Retinal pigment epithelial cell (primary cell): ENCODE data around the gene SMARCC1.

Source experiments
- DNase-seq: peaks from one replicate; pipeline ENCODE4 v3.0.0-alpha.2; 2010; ENCODE audit warnings: low read depth
- H3K4me3 ChIP-seq: 2 replicates; pipeline ENCODE4 v1.5.1; 2011; ENCODE audit warnings: mild to moderate bottlenecking, low read length, control low read depth, moderate library complexity
- TF ChIP-seq, protein P1 (sequence below): conservative IDR thresholded peaks from 2 replicates; pipeline ENCODE4 v1.5.1; 2011; ENCODE audit warnings: low read depth, low read length, control low read depth, inconsistent platforms

SMARCC1 gene

GRCh38 chr3:47617086-47618010, 164.3 kb downstream of the SMARCC1 start:
- TF ChIP-seq, protein P1, sequence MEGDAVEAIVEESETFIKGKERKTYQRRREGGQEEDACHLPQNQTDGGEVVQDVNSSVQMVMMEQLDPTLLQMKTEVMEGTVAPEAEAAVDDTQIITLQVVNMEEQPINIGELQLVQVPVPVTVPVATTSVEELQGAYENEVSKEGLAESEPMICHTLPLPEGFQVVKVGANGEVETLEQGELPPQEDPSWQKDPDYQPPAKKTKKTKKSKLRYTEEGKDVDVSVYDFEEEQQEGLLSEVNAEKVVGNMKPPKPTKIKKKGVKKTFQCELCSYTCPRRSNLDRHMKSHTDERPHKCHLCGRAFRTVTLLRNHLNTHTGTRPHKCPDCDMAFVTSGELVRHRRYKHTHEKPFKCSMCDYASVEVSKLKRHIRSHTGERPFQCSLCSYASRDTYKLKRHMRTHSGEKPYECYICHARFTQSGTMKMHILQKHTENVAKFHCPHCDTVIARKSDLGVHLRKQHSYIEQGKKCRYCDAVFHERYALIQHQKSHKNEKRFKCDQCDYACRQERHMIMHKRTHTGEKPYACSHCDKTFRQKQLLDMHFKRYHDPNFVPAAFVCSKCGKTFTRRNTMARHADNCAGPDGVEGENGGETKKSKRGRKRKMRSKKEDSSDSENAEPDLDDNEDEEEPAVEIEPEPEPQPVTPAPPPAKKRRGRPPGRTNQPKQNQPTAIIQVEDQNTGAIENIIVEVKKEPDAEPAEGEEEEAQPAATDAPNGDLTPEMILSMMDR: no peak
- DNase-seq: no peak
- no peak overlapping the region for H3K4me3 ChIP-seq

- no peak overlapping the region for H3K4me3 ChIP-seq
- no peak for DNase-seq
- TF ChIP-seq, protein P1: no peak
Observed at GRCh38 chr3:47614788-47615187, 166.9 kb downstream of the SMARCC1 start.

DNA sequence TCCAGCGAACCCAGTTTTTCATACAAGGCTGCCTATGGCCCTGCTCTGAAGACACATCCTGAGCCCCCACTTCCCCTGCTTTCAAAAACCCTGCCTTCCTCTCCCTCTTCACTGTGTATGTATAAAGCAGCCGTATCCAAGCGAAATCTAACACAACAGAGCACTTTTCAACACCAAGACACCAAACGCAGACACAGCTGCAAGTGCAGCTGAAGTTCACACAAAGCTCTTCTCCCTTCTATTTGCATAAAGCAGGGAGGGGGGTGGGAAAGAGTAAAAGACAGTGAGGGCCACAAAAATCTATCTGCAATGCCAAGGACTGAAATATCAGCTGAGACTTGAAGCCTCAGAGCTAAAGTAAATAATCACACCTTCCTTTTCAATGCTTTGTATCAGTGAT, 168.0 kb downstream of the SMARCC1 start:
- H3K4me3 ChIP-seq: no peak overlapping the region
- no peak for DNase-seq
- TF ChIP-seq, protein P1: no peak

DNA sequence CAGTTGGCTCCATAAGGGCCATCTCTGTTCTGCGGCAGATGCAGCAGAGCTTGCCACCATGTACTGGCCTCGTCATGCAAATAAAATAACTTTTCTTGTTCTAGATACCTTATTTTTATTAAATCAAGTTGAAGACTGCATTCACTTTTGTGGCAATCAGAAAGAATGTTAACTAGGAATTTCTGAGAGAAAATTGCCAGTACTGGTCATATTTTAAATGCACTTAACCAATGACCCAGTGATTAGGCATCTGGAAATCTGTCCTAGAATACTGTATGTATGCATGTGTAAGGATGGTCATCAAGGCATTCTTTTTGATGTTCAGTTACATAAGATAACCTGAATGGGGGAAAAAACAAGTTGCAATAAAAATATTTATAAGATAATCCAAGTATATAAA, 168.8 kb downstream of the SMARCC1 start:
- H3K4me3 ChIP-seq: no peak overlapping the region
- DNase-seq: no peak
- TF ChIP-seq, protein P1: no peak

- DNase-seq: peak; percentile 7
- TF ChIP-seq, protein P1: no peak
- no peak overlapping the region for H3K4me3 ChIP-seq
Observed at GRCh38 chr3:47612178-47612577, 169.5 kb downstream of the SMARCC1 start.

DNA sequence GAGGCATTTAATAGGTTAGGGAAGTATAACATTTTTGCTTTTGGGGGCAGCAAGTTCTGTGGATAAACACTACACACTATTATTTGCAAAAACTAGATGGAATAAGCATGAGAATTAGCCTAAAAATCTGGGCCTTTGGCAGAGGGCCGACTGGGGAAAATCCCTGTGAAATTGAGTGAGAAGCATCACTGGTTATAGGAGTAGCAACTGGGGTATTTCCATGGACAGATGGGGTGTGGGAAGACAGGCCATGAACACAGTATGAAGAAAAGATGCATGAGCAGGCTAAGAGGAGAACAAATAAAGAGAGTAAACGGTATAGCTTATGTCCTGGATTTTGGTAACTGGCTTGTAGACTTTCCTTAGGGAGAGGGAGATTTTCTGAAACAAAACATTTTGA, 170.1 kb downstream of the SMARCC1 start:
- H3K4me3 ChIP-seq: no peak overlapping the region
- TF ChIP-seq, protein P1: no peak
- no peak for DNase-seq

- H3K4me3 ChIP-seq: no peak overlapping the region
- TF ChIP-seq, protein P1: no peak
- DNase-seq: no peak
Observed at GRCh38 chr3:47610583-47610982, 171.1 kb downstream of the SMARCC1 start.
